ENCODE results near the gene BRME1. TPM values are rescaled to one million over a fixed set of nuclear protein-coding genes. Genes with fewer than 3 reads are reported as not detected.

The BRME1 gene
- total RNA-seq, 2 donors from 2014 or later = 0.28 to 0.70 TPM

- Histone ChIP-seq H3K9me3 (no peaks in the 10 kb centered on the region), H3K27ac (peak overlapping the region; percentile 98 to 100), H3K36me3 (peaks cover 45% of the 10 kb centered on the region), H3K27me3 (no peaks in the 10 kb centered on the region), H3K4me1 (peaks cover 0 to 83% of the 10 kb centered on the region in 2 donors), H3K4me3 (peak overlapping the region; percentile 99 to 100)
- TF ChIP-seq CTCF (IDR thresholded peaks at IDR 0.05) = peak in 1 of 2 donors; percentile 11
- peak; percentile 96 for DNase-seq (ENCODE audit: low spot score)
Observed at GRCh38 chr19:13839130-13839937, 66.6 kb downstream of the BRME1 start.

- peaks cover 51% of the 10 kb centered on the region for H3K36me3 ChIP-seq
- H3K4me3 ChIP-seq = peak overlapping the region; percentile 99 to 100
- H3K27me3 ChIP-seq = no peaks in the 10 kb centered on the region
- H3K4me1 ChIP-seq = peaks cover 0 to 84% of the 10 kb centered on the region in 2 donors
- no peak for DNase-seq (ENCODE audit: low spot score)
- H3K27ac ChIP-seq = peak overlapping the region; percentile 98 to 100
- H3K9me3 ChIP-seq = no peaks in the 10 kb centered on the region
- TF ChIP-seq CTCF (IDR thresholded peaks at IDR 0.05) = no peak
Observed at GRCh38 chr19:13838435-13839129, 67.3 kb downstream of the BRME1 start.

GRCh38 chr19:13835791-13836723 lies 69.9 kb downstream of the BRME1 start:
- Histone ChIP-seq H3K4me3 (peak overlapping the region in 1 of 2 donors; percentile 5), H3K36me3 (peaks cover 51% of the 10 kb centered on the region), H3K9me3 (no peaks in the 10 kb centered on the region), H3K27me3 (no peaks in the 10 kb centered on the region), H3K27ac (peak overlapping the region; percentile 98 to 100), H3K4me1 (peaks cover 0 to 87% of the 10 kb centered on the region in 2 donors)
- no peak for DNase-seq (ENCODE audit: low spot score)
- TF ChIP-seq CTCF (IDR thresholded peaks at IDR 0.05) = no peak

GRCh38 chr19:13834244-13835069 lies 71.5 kb downstream of the BRME1 start:
- H3K27me3 ChIP-seq = no peaks in the 10 kb centered on the region
- no peak for TF ChIP-seq CTCF (IDR thresholded peaks at IDR 0.05)
- H3K9me3 ChIP-seq = no peaks in the 10 kb centered on the region
- no peak for DNase-seq (ENCODE audit: low spot score)
- H3K27ac ChIP-seq = peak overlapping the region; percentile 98 to 100
- H3K36me3 ChIP-seq = peaks cover 56% of the 10 kb centered on the region
- H3K4me1 ChIP-seq = peaks cover 0 to 72% of the 10 kb centered on the region in 2 donors
- H3K4me3 ChIP-seq = peak overlapping the region in 1 of 2 donors; percentile 14

All from right atrium auricular region (tissue), 2 donors.